NCI-H1092 (cell line): ENCODE data around the gene LRRC37A3.
A peak's percentile ranks its signal among the peaks of the same experiment; 100 is the strongest.
"Not testable (repeated sequence)": the region's sequence is repeated elsewhere in the genome, so short reads cannot be mapped to it uniquely, and the experiment has no call there.

Source experiments
- DNase-seq: peaks from one replicate; lab custom pipeline; 2025; lab: John Stamatoyannopoulos, UW

The LRRC37A3 gene

DNA sequence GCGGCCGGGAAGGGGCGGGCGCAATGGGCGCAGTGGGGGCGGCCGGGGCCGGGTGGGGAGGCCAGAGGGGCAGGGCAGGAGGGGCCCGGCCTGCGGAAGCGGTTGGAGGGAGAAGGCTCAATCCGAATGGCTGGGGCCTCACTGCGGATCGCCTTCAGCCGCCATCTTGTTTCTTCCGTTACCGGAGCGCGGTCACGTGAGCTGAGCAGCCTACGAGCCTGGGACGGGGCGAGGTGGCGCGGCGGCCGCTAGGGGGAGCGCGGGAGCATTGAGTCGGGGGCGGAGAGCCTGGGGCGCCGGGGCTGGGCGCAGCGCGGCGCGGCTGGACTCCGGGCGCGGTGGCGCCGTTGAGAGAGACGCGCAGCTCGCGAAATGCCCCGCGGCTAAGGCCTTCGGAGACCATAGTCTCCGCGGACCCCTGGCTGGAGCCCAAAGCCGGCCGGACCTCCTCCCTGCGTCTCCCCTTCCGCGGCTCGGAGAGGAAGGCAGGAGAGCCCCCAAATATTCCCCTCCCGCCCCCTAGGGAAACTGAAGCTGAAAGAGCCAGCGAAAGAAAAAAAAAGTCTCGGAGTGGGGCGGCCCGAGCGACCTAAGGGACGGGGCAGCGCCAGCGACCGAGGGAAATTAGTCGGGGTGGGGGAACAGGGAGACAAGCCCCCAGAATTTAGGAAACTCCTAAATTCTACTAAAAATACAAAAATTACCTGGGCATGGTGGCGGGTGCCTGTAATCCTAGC, at the start of gene LRRC37A3:
LRRC37A3 (minus strand) TSS at position 190 of the 737 bp plus-strand sequence. CDS start 22,221 bp downstream, outside the sequence.
- peak; percentile 92 for DNase-seq

DNA sequence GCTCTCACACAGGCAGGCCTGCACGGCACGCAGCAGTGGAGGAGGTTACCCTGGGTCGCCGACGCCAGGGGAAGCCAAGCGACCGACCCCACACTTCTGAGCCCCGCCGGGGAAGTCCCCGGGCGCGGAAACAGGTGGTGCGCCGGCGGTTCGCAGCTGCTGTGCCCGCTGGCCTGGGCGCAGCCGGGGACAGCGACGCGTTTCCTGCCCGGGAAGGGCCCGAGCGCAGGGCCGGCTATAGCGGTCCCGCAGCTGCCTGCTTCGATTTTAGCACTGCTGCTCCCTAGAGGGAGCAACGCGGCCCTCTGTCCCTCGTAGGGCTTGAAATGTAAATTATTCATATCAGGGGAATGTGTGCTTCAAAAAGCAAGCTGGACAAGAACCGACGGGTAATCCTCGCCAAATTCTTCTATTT, 46.6 kb upstream of the LRRC37A3 start:
- DNase-seq = peak; percentile 53

DNA sequence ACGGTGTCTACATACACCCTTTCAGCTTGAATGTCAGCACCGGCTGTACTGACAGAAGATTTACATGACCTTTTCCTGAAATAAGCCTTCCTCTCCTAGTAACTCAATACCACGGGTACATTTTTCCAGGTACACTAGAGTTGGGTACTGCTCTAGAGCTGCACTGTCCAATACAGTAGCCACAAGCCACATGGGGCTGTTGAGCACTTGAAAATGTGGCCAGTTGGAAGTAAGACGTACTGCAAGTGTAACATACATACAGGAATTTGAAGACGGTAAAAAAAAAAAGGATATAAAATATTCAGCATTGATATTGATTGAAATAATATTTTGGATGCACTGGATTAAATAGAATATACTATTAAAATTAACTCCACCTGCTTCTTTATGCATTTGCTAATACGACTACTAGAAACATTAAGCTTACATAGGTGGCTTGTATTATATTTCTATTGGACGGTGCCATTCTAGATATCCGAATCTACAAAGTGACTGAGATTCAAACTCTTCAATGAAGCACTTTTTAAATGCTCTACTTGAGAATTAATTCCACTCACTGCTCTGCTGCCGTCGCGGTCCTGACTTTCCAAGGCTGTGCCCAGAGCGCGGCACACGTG, 46.1 kb upstream of the LRRC37A3 start:
- not testable (repeated sequence) for DNase-seq

DNA sequence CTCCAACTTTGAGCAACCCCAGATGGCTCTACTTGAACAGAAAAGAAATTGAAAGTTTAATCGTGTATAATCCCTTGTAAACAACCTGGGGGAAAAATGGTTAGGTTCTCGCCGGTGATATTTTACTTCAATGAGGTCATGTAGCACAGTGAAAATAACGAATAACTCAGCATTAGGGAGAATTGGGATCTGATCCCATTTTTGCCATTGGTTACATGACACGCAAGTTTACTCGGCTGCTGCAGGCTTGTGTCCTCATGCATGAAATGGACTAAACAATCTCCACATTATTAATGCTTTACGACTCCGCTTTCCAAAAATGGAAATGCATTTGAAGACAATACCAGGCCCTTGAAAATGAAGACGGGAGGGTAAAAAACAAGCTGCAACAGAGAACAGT, 45.5 kb upstream of the LRRC37A3 start:
- DNase-seq = no peak

DNA sequence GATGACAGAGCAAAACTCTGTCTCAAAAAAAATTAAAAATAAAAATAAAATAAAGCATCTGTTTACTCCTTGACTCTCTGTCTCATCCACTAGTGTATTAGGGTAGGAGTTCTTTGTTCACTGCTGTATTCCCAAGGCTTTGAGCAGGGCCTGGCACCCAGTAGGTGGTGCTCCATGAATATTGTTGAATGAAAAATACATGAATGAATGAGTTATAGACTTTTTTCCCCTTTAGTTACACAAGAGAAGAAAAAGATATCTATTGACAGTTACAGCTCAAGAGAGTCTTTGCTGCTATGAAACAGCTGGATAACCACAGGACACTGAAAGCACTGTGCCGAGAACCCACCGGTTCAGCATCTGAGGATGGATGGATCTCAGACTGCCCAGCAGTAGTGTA, 44.5 kb upstream of the LRRC37A3 start:
- DNase-seq = not testable (repeated sequence)

DNA sequence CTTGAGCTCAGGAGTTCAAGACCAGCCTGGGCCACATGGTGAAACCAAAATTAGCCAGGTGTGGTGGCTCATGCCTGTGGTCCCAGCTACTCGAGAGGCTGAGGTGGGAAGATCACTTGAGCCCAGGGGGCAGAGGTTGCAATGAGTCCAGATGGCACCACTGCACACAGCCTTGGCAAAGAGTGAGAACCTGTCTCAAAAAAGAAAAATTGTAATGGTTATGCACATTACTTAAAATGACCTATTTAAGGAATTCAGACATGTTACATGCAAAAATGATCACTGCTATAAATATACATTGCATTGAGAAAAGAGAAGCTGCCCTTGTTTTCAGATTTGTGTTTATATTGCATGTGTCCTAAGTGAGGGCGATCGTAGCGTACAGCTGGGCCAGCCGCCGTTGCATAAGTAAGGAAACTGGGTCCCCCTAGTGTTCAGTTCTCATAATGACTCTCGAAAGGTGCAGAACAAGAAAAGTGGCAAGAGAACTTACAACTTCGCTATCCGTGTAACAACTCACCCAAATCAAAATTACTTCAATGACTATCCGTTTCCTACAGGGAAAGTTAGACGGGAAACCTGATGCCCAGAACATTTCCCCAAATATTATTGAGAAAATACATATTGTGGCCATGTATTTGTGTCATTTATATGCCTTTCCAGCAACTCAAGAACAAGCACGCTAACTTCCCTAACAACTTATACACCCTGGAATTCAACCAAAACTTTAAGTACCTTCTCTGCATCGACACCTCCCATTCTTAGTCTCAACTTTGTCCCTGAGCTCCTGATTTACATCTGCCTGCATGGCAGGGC, 42.5 kb upstream of the LRRC37A3 start:
- peak; percentile 56 for DNase-seq

DNA sequence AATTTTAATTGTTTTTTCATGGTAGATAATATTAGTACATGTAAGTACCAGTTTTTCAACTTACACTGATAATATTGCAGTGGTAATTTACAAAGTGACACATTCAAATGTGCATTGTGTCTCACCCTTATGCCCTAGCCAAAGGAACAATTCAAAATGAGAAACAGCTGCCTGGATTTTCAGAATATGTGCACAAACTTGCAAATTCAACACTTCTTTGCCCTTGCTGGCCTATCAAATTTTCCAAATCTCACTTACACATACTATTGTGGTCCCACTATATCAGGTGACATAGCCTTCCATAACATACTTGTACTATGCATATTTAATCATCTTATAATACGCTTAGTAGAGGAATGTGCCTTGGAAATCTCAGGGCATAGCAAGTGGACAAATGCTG, 32.6 kb upstream of the LRRC37A3 start:
- DNase-seq = no peak

DNA sequence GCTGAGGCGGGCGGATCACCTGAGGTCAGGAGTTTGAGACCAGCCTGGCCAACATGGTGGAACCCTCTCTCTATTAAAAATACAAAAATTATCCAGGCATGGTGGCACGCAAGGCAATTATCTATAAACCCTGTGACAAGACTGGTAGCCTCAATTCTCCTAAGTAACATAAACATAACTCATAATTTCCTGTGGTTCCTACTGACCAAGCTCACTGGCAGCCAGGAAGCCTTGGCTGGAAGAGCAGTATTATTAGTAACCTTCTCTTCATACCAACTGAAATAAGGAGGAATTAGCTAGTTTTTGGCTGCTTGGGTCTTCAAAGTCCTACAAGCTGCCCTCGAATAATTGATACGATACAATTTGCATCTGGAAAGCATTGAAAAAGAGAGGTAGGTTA, 31.6 kb upstream of the LRRC37A3 start:
- DNase-seq = no peak

DNA sequence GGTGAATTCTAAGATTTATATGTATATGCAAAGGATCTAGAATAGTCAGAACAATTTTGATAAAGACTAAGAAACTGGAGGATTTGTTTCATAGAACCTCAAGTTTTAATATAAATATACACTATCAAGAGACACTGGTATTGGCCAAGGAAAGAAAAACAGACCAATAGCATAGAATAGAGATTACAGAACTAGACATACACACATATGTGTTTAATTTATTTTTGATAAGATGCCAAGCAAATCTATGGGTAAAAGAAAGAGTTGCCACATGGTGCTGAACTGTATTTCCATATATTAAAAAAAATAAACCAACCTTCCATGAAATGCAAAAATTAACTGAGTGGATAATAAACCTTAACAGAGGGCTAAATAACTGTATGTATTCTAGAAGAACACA, 27.9 kb upstream of the LRRC37A3 start:
- DNase-seq = no peak

DNA sequence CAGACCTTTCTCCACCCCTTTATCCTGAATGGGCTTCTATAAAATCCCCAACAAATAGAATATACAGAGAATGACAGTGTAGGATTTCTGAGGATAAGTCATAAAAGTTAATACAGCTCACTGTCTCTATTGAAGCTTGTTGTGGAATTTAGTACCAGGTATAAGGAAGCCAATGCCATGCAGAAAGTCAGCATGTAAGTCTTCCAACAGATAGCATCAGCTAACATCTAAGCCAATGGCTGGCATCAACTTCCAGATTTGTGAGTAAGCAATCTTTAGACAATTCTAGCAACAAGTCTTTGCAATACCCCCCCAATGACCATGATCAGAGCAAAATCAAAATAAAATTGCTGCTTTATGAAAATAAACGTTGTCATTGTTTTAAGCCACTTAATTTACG, 22.5 kb upstream of the LRRC37A3 start:
- no peak for DNase-seq

DNA sequence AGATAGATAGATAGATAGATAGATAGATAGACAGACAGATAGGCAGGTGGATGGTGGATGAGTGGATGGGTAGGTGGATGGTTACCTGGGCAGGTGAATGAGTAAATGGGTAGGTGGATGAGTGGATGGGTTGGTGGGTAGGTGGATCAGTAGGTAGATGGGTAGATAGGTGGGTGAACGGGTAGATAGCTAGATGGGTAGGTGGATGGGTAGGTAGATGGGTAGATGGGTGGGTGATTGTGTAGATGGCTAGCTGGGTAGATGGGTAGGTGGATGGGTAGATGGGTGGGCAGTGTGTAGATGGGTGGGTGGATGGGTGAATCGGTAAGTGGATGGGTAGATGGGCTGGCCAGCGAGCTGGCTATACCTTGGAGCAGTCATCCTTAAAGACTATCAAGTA, 21.8 kb upstream of the LRRC37A3 start:
- no peak for DNase-seq

DNA sequence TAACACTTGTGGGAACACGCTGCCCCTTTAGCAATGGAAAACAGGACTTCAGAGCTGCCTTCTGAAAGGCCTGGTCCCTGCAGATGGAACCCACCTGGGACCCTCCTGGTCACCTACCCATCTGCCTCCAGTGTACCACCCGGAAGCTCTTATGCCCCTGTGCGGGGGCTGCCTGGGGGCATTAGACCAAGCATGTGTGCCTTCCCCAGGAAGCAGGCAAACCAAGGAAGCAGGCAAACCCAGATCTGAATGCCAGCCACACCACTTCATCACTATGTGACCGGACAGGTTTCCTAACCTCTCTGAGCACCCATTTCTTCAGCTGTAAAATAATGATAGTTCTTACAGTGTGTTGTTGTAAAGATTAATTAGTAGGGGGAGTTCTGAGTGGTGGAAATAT, 20.8 kb upstream of the LRRC37A3 start:
- no peak for DNase-seq

DNA sequence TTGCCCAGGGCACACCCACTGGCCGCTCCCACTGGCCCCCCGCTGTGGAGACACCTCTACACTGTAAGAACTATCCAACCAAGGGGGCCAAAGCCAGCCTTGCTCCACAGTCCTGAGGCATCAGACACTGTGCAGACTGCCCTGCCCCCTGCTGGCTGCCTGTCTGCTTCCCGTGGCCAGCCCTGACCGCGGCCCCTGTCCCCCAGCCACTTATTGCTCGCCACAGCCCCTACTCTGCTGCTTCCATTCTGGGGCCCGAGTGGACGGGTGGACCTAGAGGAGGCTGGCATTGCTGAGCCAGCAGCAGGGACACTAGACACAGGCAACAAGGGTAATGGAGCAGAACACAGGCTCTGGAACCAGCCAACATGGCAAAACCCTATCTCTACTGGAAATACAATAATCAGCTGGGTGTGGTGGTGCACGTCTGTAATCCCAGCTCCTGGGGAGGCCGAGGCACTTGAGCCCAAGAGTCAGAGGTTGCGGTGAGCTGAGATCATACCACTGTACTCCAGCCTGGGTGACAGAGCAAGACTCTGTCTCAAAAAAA, 19.7 kb upstream of the LRRC37A3 start:
- no peak for DNase-seq

DNA sequence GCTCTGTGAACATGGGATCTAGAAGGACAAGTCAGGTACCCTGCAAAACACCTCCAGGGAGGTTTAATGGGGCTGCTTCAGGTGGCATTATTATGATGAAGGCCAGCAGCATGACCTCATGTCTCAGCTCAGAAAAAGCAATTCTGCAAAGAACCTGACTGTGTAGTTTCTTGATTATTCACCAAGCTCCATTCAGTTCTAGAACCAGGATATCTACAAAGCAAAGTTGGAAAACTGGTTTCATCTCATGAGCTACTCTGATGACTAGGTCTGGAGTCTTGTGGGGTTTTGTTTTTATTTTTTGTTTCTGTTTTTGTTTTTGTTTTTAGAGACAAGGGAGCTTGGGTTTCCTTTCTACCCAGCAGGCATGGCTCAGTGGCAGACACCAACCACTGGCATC, 19.0 kb upstream of the LRRC37A3 start:
- no peak for DNase-seq

DNA sequence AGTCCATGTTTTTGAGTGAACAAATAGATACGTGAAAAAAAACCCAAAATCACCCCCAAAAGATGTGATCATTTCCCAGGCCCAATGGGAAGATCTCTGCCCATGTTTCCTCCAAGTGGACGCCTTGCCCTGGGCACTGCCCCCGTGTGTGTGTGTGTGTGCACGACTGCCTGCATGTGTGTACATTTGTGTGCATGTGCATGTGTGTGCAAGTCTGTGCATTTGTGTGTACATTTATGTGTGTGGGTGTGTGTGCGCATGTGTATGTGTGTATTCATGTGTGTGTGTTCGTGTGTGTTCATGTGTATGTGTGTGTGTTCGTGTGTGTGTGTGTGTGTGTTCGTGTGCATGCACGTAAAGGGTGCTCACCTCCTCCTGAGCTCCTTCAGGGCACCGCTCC, 16.8 kb upstream of the LRRC37A3 start:
- DNase-seq = no peak

DNA sequence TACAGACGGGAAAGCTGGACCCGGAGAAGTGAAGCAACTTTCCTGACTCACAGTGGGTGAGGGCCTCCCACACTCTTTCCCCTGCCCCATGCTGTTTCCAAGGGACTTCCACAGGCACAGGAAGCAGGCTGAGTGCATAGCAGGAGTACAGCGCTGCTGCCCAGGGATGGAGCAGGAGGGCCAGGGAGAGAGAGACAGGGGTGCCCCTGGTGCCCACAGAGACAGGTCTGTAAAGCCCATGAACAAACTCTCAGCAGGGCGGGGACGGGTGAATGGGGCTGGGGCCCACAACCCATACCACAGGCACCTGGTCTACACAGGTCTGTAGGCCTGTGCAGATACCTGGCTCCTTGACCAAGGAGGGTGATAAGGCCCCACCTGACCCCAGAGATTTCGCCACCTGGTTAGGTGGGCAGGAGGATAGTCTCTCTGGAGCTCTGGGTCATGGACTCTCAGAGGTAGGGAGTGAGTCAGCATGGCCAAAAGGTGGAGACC, 15.1 kb upstream of the LRRC37A3 start:
- DNase-seq = not testable (repeated sequence)

DNA sequence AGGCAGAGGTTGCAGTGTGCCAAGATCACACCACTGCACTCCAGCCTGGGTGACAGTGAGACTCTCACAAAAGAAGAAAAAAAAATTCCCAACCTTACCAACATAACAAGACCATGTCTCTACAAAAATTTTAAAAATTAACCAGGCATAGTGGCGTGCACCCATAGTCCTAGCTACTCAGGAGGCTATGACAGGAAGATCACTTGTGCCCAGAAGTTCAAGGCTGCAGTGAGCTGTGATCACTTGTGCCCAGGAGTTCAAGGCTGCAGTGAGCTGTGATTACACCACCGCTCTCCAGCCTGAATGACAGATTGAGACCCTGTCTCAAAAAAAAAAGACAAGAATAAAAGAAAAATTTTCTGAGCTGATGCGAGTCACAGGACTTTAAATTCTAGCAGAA, 13.6 kb upstream of the LRRC37A3 start:
- not testable (repeated sequence) for DNase-seq

DNA sequence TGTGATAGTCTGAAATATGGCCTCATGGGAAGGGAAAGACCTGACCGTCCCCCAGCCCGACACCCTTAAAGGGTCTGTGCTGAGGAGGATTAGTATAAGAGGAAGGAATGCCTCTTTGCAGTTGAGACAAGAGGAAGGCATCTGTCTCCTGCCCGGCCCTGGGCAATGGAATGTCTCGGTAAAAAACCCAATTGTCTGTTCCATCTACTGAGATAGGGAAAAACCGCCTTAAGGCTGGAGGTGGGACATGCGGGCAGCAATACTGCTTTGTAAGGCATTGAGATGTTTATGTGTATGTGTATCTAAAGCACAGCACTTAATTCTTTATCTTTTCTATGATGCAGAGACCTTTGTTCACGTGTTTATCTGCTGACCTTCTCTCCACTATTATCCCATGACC, 11.1 kb upstream of the LRRC37A3 start:
- not testable (repeated sequence) for DNase-seq

DNA sequence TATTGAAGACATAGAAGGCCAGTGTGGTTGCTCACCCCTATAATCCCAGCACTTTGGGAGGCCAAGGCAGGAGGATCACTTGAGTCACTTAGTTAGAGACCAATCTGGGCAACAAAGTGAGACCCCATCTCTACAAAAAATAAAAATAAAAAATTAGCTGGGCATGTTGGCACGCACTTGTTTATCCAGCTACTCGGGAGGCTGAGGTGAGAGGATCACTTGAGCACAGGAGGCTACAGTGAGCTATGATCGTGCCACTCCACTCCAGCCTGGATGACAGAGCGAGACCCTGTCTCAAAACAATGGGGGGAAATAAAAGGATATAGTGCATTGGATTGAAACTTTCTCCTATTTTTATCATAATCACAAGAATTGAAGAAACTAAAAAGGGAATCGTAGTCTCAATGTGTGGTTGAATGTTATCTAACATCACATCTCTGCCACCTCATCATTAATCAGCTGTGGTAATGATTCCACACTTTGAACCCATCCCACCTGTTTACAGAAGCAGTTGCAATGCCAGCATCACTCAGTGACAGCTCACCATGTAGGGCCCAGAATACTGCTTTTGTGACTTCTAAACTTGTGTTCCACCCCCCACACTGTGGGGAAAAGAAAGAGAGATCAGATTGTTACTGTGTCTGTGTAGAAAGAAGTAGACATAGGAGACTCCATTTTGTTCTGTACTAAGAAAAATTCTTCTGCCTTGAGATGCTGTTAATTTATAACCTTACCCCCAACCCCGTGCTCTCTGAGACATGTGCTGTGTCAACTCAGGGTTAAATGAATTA, 10.3 kb upstream of the LRRC37A3 start:
- DNase-seq = not testable (repeated sequence)

DNA sequence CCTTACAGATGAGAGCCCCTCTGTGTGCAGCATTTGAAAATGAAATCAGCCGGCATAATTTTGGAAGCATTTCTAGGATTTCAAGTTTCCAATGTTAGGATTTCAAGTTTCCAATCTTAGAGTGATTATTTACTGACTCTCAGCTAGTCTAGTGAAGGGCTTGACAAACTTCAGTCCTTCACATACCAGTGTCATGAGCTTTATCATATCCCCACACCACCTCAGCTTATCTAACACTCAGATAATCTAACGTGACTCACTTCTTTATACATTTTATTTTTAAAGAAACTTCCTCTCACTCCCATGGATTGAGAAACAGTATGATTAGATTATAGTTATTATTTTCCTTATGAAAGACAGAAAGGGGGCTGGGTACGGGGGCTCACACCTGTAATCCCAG, 9.4 kb upstream of the LRRC37A3 start:
- DNase-seq = not testable (repeated sequence)

DNA sequence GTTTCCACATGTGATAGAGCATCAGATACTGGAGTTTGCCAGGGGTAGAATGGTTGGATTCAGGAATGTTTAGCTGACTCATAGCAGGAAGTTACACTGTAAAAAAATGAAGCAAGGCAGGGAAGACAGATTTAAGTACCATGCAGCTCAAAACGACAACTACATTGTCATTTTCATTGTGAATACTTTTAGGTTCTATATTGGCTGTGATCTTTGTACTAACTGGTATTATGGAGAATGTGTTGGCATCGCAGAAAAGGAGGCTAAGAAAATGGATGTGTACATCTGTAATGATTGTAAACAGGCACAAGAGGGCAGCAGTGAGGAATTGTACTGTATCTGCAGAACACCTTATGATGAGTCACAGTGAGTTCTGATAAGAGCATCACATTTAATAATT, 8.2 kb upstream of the LRRC37A3 start:
- peak; percentile 60 for DNase-seq

DNA sequence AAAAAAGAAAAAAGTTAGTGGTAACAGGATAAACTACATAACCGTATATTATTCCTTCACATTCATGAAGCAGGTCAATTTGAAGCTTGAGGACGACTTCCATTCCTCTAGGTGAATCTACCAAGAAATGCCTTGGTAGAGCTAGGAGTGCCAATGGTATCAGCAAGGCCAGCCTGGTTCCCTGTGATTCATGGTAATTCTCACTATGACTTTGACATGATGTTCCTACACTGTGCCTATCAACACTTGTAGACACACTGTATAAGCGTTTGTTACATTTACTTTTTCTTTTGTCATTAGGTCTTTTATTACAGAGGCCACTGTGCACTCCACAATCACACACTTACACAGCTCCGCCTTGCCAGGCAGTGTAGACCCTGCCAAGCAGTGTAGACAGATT, 7.2 kb upstream of the LRRC37A3 start:
- DNase-seq = not testable (repeated sequence)
